Glutamatergic neuron (in vitro differentiated cells): Measurements from ENCODE around the gene MAN2B1. TPM values are rescaled to one million over a fixed set of nuclear protein-coding genes. Genes with fewer than 3 reads are reported as not detected.

Experiments
- DNase-seq: peaks from one replicate; pipeline ENCODE4 v3.0.0; 2022
- H3K27ac Mint-ChIP-seq: one replicate; pipeline ENCODE4 v1.8.0; 2020; ENCODE audit warnings: mild to moderate bottlenecking, mixed read lengths, inconsistent platforms; ENCODE audit not compliant: unreplicated experiment
- H3K27me3 Mint-ChIP-seq: one replicate; pipeline ENCODE4 v1.8.0; 2020; ENCODE audit warnings: mild to moderate bottlenecking, moderate library complexity, mixed read lengths, inconsistent platforms; ENCODE audit not compliant: unreplicated experiment
- H3K36me3 Mint-ChIP-seq: one replicate; pipeline ENCODE4 v1.8.0; 2020; ENCODE audit warnings: mild to moderate bottlenecking, mixed read lengths, inconsistent platforms; ENCODE audit not compliant: unreplicated experiment
- H3K4me1 Mint-ChIP-seq: one replicate; pipeline ENCODE4 v1.8.0; 2020; ENCODE audit warnings: mild to moderate bottlenecking, low read depth, mixed read lengths, inconsistent platforms; ENCODE audit not compliant: unreplicated experiment
- H3K4me3 Mint-ChIP-seq: one replicate; pipeline ENCODE4 v1.8.0; 2020; ENCODE audit warnings: mild to moderate bottlenecking, mixed read lengths, inconsistent platforms; ENCODE audit not compliant: unreplicated experiment
- H3K9me3 Mint-ChIP-seq: one replicate; pipeline ENCODE4 v1.8.0; 2020; ENCODE audit warnings: mild to moderate bottlenecking, moderate library complexity, mixed read lengths, inconsistent platforms; ENCODE audit not compliant: unreplicated experiment
- CTCF ChIP-seq: fragments of 200-600 bp; sonication (generic); IDR thresholded peaks from one replicate; pipeline ENCODE4 v1.5.0; 2021; ENCODE audit not compliant: partially characterized antibody, unreplicated experiment
- total RNA-seq: library from RNA; stranded (reverse); fragmentation: NEBNext Ultra II Directional; extraction: Animal tissue kit (Norgen Biotek cat#: 25700); gene quantifications from one replicate; pipeline ENCODE4 v1.2.1, GENCODE V29; 2021; ENCODE audit not compliant: unreplicated experiment

Gene MAN2B1
- total RNA-seq, 1 donor from 2014 or later = 72.2 TPM

- Mint-ChIP-seq H3K4me3 (no peak overlapping the region), H3K4me1 (no peaks in the 10 kb centered on the region), H3K27me3 (no peaks in the 10 kb centered on the region), H3K9me3 (no peaks in the 10 kb centered on the region), H3K27ac (no peak overlapping the region), H3K36me3 (no peaks in the 10 kb centered on the region)
- no peak for TF ChIP-seq CTCF
- DNase-seq = no peak
Observed at GRCh38 chr19:12711187-12711586, 44.6 kb upstream of the MAN2B1 start.

GRCh38 chr19:12708641-12709040 lies 42.1 kb upstream of the MAN2B1 start:
- Mint-ChIP-seq H3K4me1 (no peaks in the 10 kb centered on the region), H3K27ac (no peak overlapping the region), H3K9me3 (peaks cover 2% of the 10 kb centered on the region), H3K27me3 (no peaks in the 10 kb centered on the region), H3K36me3 (no peaks in the 10 kb centered on the region), H3K4me3 (no peak overlapping the region)
- TF ChIP-seq CTCF = no peak
- DNase-seq = no peak

DNA sequence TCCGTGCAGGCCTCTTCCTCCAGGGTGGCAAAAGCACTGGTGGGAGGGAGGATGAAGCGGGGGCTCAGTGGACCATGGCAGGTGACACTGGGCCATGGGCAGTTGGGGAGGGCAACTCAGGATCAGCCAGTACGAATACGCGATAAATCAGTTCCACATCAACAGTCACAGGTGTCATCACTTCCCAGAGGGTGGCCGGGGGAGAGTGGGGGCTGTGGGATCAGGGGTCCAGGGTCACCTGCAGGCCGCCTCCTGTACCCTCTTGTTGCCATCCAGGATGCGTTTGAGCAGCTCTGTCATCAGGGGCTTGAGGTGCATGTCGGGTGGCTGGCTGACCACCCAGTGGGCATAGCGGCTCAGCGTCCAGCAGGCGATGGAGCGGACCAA lies 39.8 kb upstream of the MAN2B1 start:
- Mint-ChIP-seq H3K36me3 (no peaks in the 10 kb centered on the region), H3K4me1 (peaks cover 4% of the 10 kb centered on the region), H3K9me3 (peaks cover 8% of the 10 kb centered on the region), H3K4me3 (no peak overlapping the region), H3K27me3 (no peaks in the 10 kb centered on the region), H3K27ac (no peak overlapping the region)
- DNase-seq = no peak
- TF ChIP-seq CTCF = no peak

- Mint-ChIP-seq H3K4me3 (no peak overlapping the region), H3K36me3 (no peaks in the 10 kb centered on the region), H3K4me1 (peaks cover 4% of the 10 kb centered on the region), H3K27me3 (no peaks in the 10 kb centered on the region), H3K27ac (no peak overlapping the region), H3K9me3 (peaks cover 8% of the 10 kb centered on the region)
- no peak for TF ChIP-seq CTCF
- DNase-seq = no peak
Observed at GRCh38 chr19:12705654-12706331, 39.3 kb upstream of the MAN2B1 start.

GRCh38 chr19:12705169-12705568 lies 38.6 kb upstream of the MAN2B1 start:
- DNase-seq = no peak
- Mint-ChIP-seq H3K36me3 (no peaks in the 10 kb centered on the region), H3K4me3 (no peak overlapping the region), H3K27me3 (no peaks in the 10 kb centered on the region), H3K9me3 (peaks cover 8% of the 10 kb centered on the region), H3K27ac (no peak overlapping the region), H3K4me1 (peaks cover 4% of the 10 kb centered on the region)
- no peak for TF ChIP-seq CTCF
